ENCODE measurements around the gene PLD1.

- TF ChIP-seq, protein P1, sequence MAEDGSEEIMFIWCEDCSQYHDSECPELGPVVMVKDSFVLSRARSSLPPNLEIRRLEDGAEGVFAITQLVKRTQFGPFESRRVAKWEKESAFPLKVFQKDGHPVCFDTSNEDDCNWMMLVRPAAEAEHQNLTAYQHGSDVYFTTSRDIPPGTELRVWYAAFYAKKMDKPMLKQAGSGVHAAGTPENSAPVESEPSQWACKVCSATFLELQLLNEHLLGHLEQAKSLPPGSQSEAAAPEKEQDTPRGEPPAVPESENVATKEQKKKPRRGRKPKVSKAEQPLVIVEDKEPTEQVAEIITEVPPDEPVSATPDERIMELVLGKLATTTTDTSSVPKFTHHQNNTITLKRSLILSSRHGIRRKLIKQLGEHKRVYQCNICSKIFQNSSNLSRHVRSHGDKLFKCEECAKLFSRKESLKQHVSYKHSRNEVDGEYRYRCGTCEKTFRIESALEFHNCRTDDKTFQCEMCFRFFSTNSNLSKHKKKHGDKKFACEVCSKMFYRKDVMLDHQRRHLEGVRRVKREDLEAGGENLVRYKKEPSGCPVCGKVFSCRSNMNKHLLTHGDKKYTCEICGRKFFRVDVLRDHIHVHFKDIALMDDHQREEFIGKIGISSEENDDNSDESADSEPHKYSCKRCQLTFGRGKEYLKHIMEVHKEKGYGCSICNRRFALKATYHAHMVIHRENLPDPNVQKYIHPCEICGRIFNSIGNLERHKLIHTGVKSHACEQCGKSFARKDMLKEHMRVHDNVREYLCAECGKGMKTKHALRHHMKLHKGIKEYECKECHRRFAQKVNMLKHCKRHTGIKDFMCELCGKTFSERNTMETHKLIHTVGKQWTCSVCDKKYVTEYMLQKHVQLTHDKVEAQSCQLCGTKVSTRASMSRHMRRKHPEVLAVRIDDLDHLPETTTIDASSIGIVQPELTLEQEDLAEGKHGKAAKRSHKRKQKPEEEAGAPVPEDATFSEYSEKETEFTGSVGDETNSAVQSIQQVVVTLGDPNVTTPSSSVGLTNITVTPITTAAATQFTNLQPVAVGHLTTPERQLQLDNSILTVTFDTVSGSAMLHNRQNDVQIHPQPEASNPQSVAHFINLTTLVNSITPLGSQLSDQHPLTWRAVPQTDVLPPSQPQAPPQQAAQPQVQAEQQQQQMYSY (CRISPR knock-in tag; IDR thresholded peaks at IDR 0.05) = no peak
- TF ChIP-seq, protein P2, sequence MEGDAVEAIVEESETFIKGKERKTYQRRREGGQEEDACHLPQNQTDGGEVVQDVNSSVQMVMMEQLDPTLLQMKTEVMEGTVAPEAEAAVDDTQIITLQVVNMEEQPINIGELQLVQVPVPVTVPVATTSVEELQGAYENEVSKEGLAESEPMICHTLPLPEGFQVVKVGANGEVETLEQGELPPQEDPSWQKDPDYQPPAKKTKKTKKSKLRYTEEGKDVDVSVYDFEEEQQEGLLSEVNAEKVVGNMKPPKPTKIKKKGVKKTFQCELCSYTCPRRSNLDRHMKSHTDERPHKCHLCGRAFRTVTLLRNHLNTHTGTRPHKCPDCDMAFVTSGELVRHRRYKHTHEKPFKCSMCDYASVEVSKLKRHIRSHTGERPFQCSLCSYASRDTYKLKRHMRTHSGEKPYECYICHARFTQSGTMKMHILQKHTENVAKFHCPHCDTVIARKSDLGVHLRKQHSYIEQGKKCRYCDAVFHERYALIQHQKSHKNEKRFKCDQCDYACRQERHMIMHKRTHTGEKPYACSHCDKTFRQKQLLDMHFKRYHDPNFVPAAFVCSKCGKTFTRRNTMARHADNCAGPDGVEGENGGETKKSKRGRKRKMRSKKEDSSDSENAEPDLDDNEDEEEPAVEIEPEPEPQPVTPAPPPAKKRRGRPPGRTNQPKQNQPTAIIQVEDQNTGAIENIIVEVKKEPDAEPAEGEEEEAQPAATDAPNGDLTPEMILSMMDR (IDR thresholded peaks at IDR 0.05 in 2 of 3, conservative IDR thresholded peaks at IDR 0.05 in 1 of 3; ENCODE audit: control insufficient read depth in 2 of 3, extremely low read depth in 1 of 3, insufficient read depth in 1 of 3, low read depth in 3 of 3, low read length in 3 of 3) = no peak
- TF ChIP-seq STAT1 (conservative IDR thresholded peaks at IDR 0.05) = no peak
- no peak for TF ChIP-seq EGR1 (IDR thresholded peaks at IDR 0.05; ENCODE audit: borderline replicate concordance in 1 of 2, low read depth in 2 of 2, low read length in 2 of 2)
- TF ChIP-seq, protein P3, sequence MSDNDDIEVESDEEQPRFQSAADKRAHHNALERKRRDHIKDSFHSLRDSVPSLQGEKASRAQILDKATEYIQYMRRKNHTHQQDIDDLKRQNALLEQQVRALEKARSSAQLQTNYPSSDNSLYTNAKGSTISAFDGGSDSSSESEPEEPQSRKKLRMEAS (IDR thresholded peaks at IDR 0.05; ENCODE audit: low read depth, low read length) = no peak
- TF ChIP-seq RB1 (IDR thresholded peaks at IDR 0.05; ENCODE audit: borderline replicate concordance) = no peak
- TF ChIP-seq CHD2 (IDR thresholded peaks at IDR 0.05; ENCODE audit: borderline replicate concordance, low read depth, low read length) = no peak
- TF ChIP-seq POLR2A (IDR thresholded peaks at IDR 0.05; ENCODE audit: low read depth, low read length) = no peak
Observed at GRCh38 chr3:171695426-171695825, 114.9 kb downstream of the PLD1 start.

Measured in GM12878 (cell line).